Parathyroid adenoma (tissue), 2 donors: ENCODE measurements around the gene NUAK1.

Experiments used
- H2AFZ ChIP-seq: fragments of 300-600 bp; sonication (generic); one replicate; pipeline ENCODE4 v1.7.0; 2017; ENCODE audit warnings: antibody characterized with exemption, mild to moderate bottlenecking
- H3K27ac ChIP-seq: fragments of 300-600 bp; sonication (generic); one replicate; pipeline ENCODE4 v1.7.0; 2017
- H3K27me3 ChIP-seq: fragments of 300-600 bp; sonication (generic); one replicate; pipeline ENCODE4 v1.7.0; 2017; ENCODE audit warnings: low read length; ENCODE audit not compliant: control insufficient read depth, insufficient read depth
- H3K36me3 ChIP-seq: fragments of 300-600 bp; sonication (generic); one replicate; pipeline ENCODE4 v1.7.0; 2017; ENCODE audit warnings: low read length; ENCODE audit not compliant: control insufficient read depth, insufficient read depth
- H3K4me1 ChIP-seq: fragments of 300-600 bp; sonication (generic); one replicate; pipeline ENCODE4 v1.7.0; 2017; ENCODE audit warnings: control low read depth
- H3K4me2 ChIP-seq: fragments of 300-600 bp; sonication (generic); one replicate; pipeline ENCODE4 v1.7.0; 2017; ENCODE audit warnings: low read length
- H3K4me3 ChIP-seq: fragments of 300-600 bp; sonication (generic); one replicate; pipeline ENCODE4 v1.7.0; 2017; ENCODE audit warnings: low read depth, low read length
- H3K79me2 ChIP-seq: fragments of 300-600 bp; sonication (generic); one replicate; pipeline ENCODE4 v1.7.0; 2017; ENCODE audit warnings: control low read depth
- H3K9ac ChIP-seq: fragments of 300-600 bp; sonication (generic); one replicate; pipeline ENCODE4 v1.7.0; 2017; ENCODE audit warnings: mild to moderate bottlenecking
- H3K9me3 ChIP-seq: fragments of 300-600 bp; sonication (generic); one replicate; pipeline ENCODE4 v1.7.0; 2017; ENCODE audit warnings: low read length; ENCODE audit not compliant: control insufficient read depth
- TF ChIP-seq, protein P1 (sequence below): fragments of 300-600 bp; sonication (generic); IDR thresholded peaks from one replicate; pipeline ENCODE4 v1.7.0; 2017; ENCODE audit warnings: antibody characterized with exemption, mild to moderate bottlenecking
- donor health status: primary hyperparathyroidism.

Gene NUAK1

DNA sequence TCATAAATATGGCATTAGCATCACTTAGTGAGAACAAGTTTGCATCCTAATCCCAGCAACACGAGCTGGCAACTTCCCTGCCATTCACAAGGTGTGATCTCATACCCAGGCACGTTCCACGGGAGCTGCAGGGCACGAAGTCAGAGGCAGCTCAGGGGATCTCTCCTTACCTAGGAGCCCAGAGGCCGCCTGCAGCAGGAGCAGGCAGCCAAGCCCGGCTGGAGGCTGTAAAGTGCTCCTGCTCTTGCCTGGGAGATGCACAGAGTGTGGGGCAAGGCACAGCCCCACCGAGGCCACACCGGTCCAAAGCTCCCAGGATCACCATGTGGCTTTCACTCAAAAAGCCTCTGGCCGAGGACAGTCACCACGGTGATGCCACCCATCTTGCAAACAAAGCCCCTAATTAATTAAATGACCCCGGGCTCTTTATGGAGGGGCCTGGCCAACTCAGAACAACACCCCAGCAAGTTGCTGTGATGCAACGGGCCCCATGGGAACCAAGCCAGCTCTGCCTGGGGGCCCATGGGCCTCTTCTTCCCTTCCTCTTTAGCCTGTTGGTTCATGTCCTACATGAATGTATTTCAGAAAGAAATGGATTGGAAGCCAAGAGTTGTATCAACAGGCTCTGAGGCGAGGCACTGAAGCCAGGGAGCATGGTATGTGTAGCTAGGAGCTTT is 26.5 kb downstream of the NUAK1 start:
- H3K36me3 ChIP-seq, result no peaks in the 10 kb centered on the region
- H3K79me2 ChIP-seq, result peaks cover 73% of the 10 kb centered on the region
- TF ChIP-seq, protein P1, sequence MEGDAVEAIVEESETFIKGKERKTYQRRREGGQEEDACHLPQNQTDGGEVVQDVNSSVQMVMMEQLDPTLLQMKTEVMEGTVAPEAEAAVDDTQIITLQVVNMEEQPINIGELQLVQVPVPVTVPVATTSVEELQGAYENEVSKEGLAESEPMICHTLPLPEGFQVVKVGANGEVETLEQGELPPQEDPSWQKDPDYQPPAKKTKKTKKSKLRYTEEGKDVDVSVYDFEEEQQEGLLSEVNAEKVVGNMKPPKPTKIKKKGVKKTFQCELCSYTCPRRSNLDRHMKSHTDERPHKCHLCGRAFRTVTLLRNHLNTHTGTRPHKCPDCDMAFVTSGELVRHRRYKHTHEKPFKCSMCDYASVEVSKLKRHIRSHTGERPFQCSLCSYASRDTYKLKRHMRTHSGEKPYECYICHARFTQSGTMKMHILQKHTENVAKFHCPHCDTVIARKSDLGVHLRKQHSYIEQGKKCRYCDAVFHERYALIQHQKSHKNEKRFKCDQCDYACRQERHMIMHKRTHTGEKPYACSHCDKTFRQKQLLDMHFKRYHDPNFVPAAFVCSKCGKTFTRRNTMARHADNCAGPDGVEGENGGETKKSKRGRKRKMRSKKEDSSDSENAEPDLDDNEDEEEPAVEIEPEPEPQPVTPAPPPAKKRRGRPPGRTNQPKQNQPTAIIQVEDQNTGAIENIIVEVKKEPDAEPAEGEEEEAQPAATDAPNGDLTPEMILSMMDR, result no peak
- no peaks in the 10 kb centered on the region for H3K9me3 ChIP-seq
- H3K27ac ChIP-seq, result no peak overlapping the region
- H3K4me1 ChIP-seq, result peaks cover 67% of the 10 kb centered on the region
- H3K4me3 ChIP-seq, result no peak overlapping the region
- H3K27me3 ChIP-seq, result no peaks in the 10 kb centered on the region
- no peak overlapping the region for H2AFZ ChIP-seq
- no peak overlapping the region for H3K4me2 ChIP-seq
- H3K9ac ChIP-seq, result no peak overlapping the region

DNA sequence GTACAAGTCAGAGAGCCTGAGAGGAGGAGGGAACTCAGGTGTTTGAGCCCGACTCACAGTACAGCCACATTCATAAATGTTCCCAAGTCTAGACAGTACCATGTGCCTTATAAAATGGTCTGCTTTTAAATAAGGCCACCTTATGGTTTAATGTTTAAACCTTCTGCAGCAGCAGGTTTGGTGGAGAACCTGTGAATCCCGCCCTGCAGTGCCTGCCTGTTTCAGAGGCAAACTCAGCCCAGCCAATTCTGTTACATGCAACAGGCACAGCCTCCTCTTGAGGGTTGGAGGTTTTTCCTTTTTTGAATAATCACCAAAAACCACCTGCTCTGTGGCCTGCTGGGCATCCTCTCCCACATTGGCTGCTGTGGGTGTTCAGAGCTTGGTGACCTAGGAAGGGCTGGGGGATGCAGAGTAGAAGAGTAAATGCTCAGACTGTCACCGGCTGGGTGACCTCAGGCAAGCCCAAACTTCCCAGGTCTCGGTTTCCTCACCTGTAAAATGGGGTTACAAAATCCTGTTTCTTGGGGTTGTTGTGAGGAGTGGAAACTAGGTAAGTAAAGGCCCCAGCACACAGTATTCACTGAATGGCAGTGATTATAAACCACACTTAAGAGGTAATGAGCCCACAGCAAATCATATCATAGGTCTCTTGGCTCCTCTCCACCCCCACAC is 28.0 kb downstream of the NUAK1 start:
- Histone ChIP-seq H3K4me1 (peaks cover 80% of the 10 kb centered on the region), H3K79me2 (peaks cover 60% of the 10 kb centered on the region), H3K9ac (no peak overlapping the region), H2AFZ (no peak overlapping the region), H3K27me3 (no peaks in the 10 kb centered on the region), H3K36me3 (no peaks in the 10 kb centered on the region), H3K4me2 (no peak overlapping the region), H3K9me3 (no peaks in the 10 kb centered on the region), H3K27ac (no peak overlapping the region), H3K4me3 (no peak overlapping the region)
- TF ChIP-seq, protein P1, result no peak

DNA sequence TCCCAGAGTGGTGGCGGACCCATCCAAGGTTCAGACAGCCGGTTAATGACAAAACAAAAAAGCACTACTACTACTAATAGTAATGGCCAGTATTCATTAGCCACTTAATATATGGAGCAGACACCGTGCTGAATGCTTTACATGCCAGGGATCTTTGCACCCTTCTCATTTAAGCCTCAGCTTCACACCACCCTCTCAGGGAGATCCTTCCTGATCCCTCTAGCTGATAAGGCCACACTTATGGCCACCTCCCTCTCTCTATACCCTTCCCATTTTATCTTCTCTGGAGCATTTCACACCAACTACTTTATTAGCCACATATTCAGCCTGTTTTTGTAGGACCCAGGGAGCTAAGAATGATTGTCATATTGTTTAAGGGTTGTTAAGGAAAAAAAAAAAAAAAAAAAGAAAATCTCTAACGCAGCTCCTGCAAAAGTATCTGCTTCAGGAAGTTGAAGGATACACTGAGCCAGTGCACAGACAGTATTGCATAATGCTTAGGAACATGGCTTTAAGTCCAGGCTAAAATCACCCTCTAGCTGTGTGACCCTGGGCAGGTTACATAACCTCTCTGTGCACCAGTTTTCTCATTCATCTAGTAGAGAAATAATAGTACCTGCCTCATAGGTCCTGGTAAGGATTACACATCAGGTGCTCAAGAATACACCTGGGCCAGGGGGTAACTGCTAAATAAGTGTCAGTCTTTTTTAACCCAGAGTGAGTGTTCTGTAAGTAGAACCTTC is 29.4 kb downstream of the NUAK1 start:
- Histone ChIP-seq H3K9me3 (no peaks in the 10 kb centered on the region), H3K27ac (peak overlapping the region; percentile 97), H3K79me2 (peaks cover 51% of the 10 kb centered on the region), H3K36me3 (no peaks in the 10 kb centered on the region), H3K4me2 (peak overlapping the region; percentile 8), H3K4me3 (no peak overlapping the region), H3K9ac (no peak overlapping the region), H3K27me3 (no peaks in the 10 kb centered on the region), H2AFZ (no peak overlapping the region), H3K4me1 (peaks cover 77% of the 10 kb centered on the region)
- TF ChIP-seq, protein P1, result no peak

GRCh38 chr12:106108185-106108835 is 30.4 kb downstream of the NUAK1 start:
- peak overlapping the region; percentile 97 for H3K27ac ChIP-seq
- peaks cover 67% of the 10 kb centered on the region for H3K4me1 ChIP-seq

More at GRCh38 chr12:106108185-106108835, 30.4 kb downstream of the NUAK1 start:
- H3K27me3 ChIP-seq, result no peaks in the 10 kb centered on the region
- H2AFZ ChIP-seq, result no peak overlapping the region
- H3K9me3 ChIP-seq, result no peaks in the 10 kb centered on the region
- no peak overlapping the region for H3K9ac ChIP-seq
- peaks cover 51% of the 10 kb centered on the region for H3K79me2 ChIP-seq
- H3K36me3 ChIP-seq, result no peaks in the 10 kb centered on the region
- no peak overlapping the region for H3K4me3 ChIP-seq
- TF ChIP-seq, protein P1, result no peak
- peak overlapping the region; percentile 12 for H3K4me2 ChIP-seq
